Measurements from ENCODE around the gene USP11.

The USP11 gene

GRCh38 chrX:47285836-47286320 lies 53.1 kb downstream of the USP11 start:
- in situ Hi-C loops (cut with MboI; ENCODE audit: low pct_unique_long_range_greater_than_20kb, low sequenced_read_pairs) = no loop called here
- DNase-seq = no peak

- DNase-seq = no peak
- in situ Hi-C loops (cut with MboI; ENCODE audit: low pct_unique_long_range_greater_than_20kb, low sequenced_read_pairs) = no loop called here
Measured at GRCh38 chrX:47293106-47293505, 60.3 kb downstream of the USP11 start.

GRCh38 chrX:47296766-47297365 lies 64.1 kb downstream of the USP11 start:
- DNase-seq = no peak
- in situ Hi-C loops (cut with MboI; ENCODE audit: low pct_unique_long_range_greater_than_20kb, low sequenced_read_pairs) = no loop called here

GRCh38 chrX:47297874-47298273 lies 65.1 kb downstream of the USP11 start:
- in situ Hi-C loops (cut with MboI; ENCODE audit: low pct_unique_long_range_greater_than_20kb, low sequenced_read_pairs) = no loop called here
- no peak for DNase-seq
